Astrocyte (in vitro differentiated cells and primary cell): ENCODE results near the gene FMN2. TPM values are rescaled to one million over a fixed set of nuclear protein-coding genes. Genes with fewer than 3 reads are reported as not detected.

Experiments
- DNase-seq: peaks from one replicate; pipeline ENCODE4 v3.0.0-alpha.2; 2010; ENCODE audit warnings: low read depth
- FAIRE-seq: peaks from 2 replicates; lab custom pipeline; 2011; peaks lifted over from hg19 to GRCh38; lab: Jason Lieb, UNC
- H2AFZ ChIP-seq: 2 replicates; pipeline ENCODE4 v1.6.0; 2012; ENCODE audit warnings: low read depth, low read length, inconsistent platforms
- H3K27ac ChIP-seq: 2 replicates; pipeline ENCODE4 v1.5.1; 2011; ENCODE audit warnings: low read depth, low read length, inconsistent platforms
- H3K27me3 ChIP-seq: 2 replicates; pipeline ENCODE4 v1.6.0; 2011; ENCODE audit warnings: low read length, inconsistent platforms; ENCODE audit not compliant: insufficient read depth
- H3K36me3 ChIP-seq: 2 replicates; pipeline ENCODE4 v1.5.1; 2011; ENCODE audit warnings: low read length, inconsistent platforms; ENCODE audit not compliant: insufficient read depth
- H3K4me1 ChIP-seq: 2 replicates; pipeline ENCODE4 v1.5.1; 2011; ENCODE audit warnings: low read length, inconsistent platforms; ENCODE audit not compliant: insufficient read depth
- H3K4me2 ChIP-seq: 2 replicates; pipeline ENCODE4 v1.6.0; 2012; ENCODE audit warnings: low read length, inconsistent platforms
- H3K4me3 ChIP-seq: 2 replicates; pipeline ENCODE4 v1.5.1; 2011; ENCODE audit warnings: low read depth, mild to moderate bottlenecking, low read length, inconsistent platforms; ENCODE audit not compliant: insufficient read depth
- H3K79me2 ChIP-seq: 2 replicates; pipeline ENCODE4 v1.6.0; 2012; ENCODE audit warnings: mild to moderate bottlenecking, low read length, inconsistent platforms; ENCODE audit not compliant: insufficient read depth
- H3K9ac ChIP-seq: 2 replicates; pipeline ENCODE4 v1.6.0; 2012; ENCODE audit warnings: mild to moderate bottlenecking, low read length, inconsistent platforms
- H3K9me3 ChIP-seq: 2 replicates; pipeline ENCODE4 v1.5.1; 2012; ENCODE audit warnings: low read depth, mild to moderate bottlenecking, low read length, inconsistent platforms; ENCODE audit not compliant: insufficient read depth
- H4K20me1 ChIP-seq: 2 replicates; pipeline ENCODE4 v1.6.0; 2012; ENCODE audit warnings: low read length, inconsistent platforms; ENCODE audit not compliant: insufficient read depth
- H3K27ac Mint-ChIP-seq: one replicate; pipeline ENCODE4 v1.8.0; 2021; ENCODE audit warnings: mild to moderate bottlenecking, mixed read lengths; ENCODE audit not compliant: unreplicated experiment
- H3K27me3 Mint-ChIP-seq: one replicate; pipeline ENCODE4 v1.8.0; 2021; ENCODE audit warnings: low read depth, mixed read lengths; ENCODE audit not compliant: unreplicated experiment
- H3K36me3 Mint-ChIP-seq: one replicate; pipeline ENCODE4 v1.8.0; 2021; ENCODE audit warnings: low read depth, mixed read lengths; ENCODE audit not compliant: unreplicated experiment
- H3K4me1 Mint-ChIP-seq: one replicate; pipeline ENCODE4 v1.8.0; 2021; ENCODE audit warnings: low read depth, mixed read lengths; ENCODE audit not compliant: unreplicated experiment
- H3K4me3 Mint-ChIP-seq: one replicate; pipeline ENCODE4 v1.8.0; 2021; ENCODE audit warnings: mild to moderate bottlenecking, moderate library complexity, mixed read lengths; ENCODE audit not compliant: unreplicated experiment
- H3K9me3 Mint-ChIP-seq: one replicate; pipeline ENCODE4 v1.8.0; 2021; ENCODE audit warnings: mild to moderate bottlenecking, mixed read lengths; ENCODE audit not compliant: unreplicated experiment
- EZH2 ChIP-seq: IDR thresholded peaks from 2 replicates; pipeline ENCODE4 v1.6.1; 2012; ENCODE audit warnings: mild to moderate bottlenecking, low read length, inconsistent platforms; ENCODE audit not compliant: insufficient read depth
- total RNA-seq: library from RNA; stranded (reverse); gene quantifications from 2 replicates; pipeline ENCODE4 v1.2.1, GENCODE V29; 2021
- TF ChIP-seq, protein P1 (sequence below): IDR thresholded peaks from 2 replicates; pipeline ENCODE4 v1.5.1; 2011; ENCODE audit warnings: low read depth, mild to moderate bottlenecking, inconsistent platforms, low read length, moderate library complexity; ENCODE audit not compliant: insufficient read depth

FMN2 gene
- total RNA-seq, 1 donor from 2014 or later: 2.4 TPM

DNA sequence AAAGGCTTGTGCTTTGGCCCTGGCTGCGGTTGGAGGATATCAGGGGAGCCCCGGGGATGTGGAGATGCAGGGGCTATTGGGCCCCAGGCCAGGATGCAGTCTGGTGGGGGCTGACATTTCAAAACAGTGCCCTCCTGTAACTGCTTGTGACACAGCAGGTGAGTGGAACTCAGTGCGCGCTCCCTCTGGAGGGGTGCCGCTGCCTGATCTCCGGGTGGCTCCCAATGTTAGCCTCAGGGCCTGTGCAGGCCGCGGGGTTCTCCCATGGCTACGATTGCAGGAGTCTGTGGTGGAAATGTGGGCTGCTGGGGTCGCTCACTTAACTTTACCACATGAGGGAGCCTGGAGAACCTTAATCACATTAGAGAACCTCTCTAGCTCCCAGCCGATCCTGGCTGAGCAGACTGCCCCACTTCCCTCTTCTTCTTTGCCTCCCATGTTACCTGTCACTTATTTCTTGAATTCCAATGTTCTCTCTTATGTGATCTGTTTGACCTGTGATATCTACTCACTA, 163.2 kb downstream of the FMN2 start:
- H4K20me1 ChIP-seq: no peaks in the 10 kb centered on the region

DNA sequence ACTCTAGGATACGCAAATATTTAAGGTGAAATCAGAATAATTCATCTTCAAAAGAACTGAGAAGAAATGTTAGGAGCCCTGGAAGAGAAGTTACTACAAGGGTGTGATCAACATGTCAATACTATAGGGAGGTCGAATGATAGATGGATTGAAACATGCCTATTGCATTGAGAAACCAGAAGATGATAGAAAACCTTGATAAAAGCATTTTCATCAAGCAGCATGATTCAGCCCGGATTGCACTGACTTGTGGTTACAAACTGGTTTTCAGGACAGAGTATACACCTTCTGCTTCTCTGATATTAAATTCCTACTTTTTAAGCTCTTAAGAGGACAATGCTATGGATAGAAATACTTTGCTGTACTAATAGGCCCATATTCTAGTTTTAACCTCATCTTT, 164.2 kb downstream of the FMN2 start:
- no peak overlapping the region for H3K27ac ChIP-seq
- no peaks in the 10 kb centered on the region for H3K4me1 Mint-ChIP-seq
- H2AFZ ChIP-seq: no peak overlapping the region
- H3K4me3 Mint-ChIP-seq: no peak overlapping the region
- H3K27me3 Mint-ChIP-seq: no peaks in the 10 kb centered on the region
- no peak for TF ChIP-seq EZH2
- TF ChIP-seq, protein P1, sequence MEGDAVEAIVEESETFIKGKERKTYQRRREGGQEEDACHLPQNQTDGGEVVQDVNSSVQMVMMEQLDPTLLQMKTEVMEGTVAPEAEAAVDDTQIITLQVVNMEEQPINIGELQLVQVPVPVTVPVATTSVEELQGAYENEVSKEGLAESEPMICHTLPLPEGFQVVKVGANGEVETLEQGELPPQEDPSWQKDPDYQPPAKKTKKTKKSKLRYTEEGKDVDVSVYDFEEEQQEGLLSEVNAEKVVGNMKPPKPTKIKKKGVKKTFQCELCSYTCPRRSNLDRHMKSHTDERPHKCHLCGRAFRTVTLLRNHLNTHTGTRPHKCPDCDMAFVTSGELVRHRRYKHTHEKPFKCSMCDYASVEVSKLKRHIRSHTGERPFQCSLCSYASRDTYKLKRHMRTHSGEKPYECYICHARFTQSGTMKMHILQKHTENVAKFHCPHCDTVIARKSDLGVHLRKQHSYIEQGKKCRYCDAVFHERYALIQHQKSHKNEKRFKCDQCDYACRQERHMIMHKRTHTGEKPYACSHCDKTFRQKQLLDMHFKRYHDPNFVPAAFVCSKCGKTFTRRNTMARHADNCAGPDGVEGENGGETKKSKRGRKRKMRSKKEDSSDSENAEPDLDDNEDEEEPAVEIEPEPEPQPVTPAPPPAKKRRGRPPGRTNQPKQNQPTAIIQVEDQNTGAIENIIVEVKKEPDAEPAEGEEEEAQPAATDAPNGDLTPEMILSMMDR: no peak
- H3K27me3 ChIP-seq: no peaks in the 10 kb centered on the region
- no peak overlapping the region for H3K9ac ChIP-seq
- peaks cover 15% of the 10 kb centered on the region for H3K4me1 ChIP-seq
- H4K20me1 ChIP-seq: no peaks in the 10 kb centered on the region
- H3K9me3 Mint-ChIP-seq: peaks cover 4% of the 10 kb centered on the region
- no peak overlapping the region for H3K4me3 ChIP-seq
- no peaks in the 10 kb centered on the region for H3K9me3 ChIP-seq
- DNase-seq (peak; percentile 18), FAIRE-seq (peak; percentile 70)
- no peak overlapping the region for H3K4me2 ChIP-seq
- H3K27ac Mint-ChIP-seq: no peak overlapping the region
- no peaks in the 10 kb centered on the region for H3K36me3 Mint-ChIP-seq
- H3K79me2 ChIP-seq: peaks cover 21% of the 10 kb centered on the region
- no peaks in the 10 kb centered on the region for H3K36me3 ChIP-seq

More for the DNA sequence above, 163.2 kb downstream of the FMN2 start:
- Mint-ChIP-seq H3K9me3 (peaks cover 3% of the 10 kb centered on the region), H3K27me3 (no peaks in the 10 kb centered on the region), H3K4me1 (no peaks in the 10 kb centered on the region), H3K4me3 (no peak overlapping the region), H3K36me3 (no peaks in the 10 kb centered on the region), H3K27ac (no peak overlapping the region)
- Histone ChIP-seq H3K36me3 (no peaks in the 10 kb centered on the region), H3K9ac (no peak overlapping the region), H3K27me3 (no peaks in the 10 kb centered on the region), H3K4me1 (peaks cover 15% of the 10 kb centered on the region), H3K79me2 (peaks cover 21% of the 10 kb centered on the region), H2AFZ (no peak overlapping the region), H3K4me3 (no peak overlapping the region), H3K9me3 (no peaks in the 10 kb centered on the region), H3K27ac (no peak overlapping the region), H3K4me2 (no peak overlapping the region)
- no peak for TF ChIP-seq EZH2
- TF ChIP-seq, protein P1: no peak
- FAIRE-seq (no peak), DNase-seq (no peak)

DNA sequence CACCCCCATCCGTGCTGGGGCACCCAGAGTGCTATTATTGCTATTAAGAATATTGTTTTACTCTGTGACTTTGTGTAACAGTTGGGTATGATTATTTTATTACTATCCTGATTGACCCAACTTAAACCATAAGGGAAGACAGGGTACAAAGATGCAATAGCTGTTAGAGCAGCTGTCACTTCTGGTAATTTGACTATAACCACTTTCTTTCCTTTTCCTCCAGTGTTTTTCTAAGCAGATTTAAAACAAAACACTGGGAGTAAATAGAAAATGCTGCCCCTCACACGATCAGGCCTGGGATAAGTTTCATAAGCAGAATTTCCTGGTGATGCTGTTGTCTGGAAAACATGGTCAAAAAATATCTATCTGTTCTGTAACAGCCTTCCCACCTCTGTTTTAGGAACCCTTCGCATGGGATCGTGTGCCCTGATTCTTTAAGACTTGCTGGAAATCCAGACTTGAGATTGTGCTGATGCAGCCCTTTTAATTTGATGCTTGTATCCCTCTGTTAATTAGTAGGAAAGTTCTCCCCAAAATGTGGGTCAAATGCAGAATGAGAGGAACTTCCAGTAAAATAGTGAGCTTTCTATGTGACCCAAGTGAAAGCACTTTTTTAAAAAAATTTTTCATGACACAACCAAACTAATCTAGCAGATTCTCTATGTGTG, 165.3 kb downstream of the FMN2 start:
- Histone ChIP-seq H3K36me3 (no peaks in the 10 kb centered on the region), H4K20me1 (no peaks in the 10 kb centered on the region), H2AFZ (no peak overlapping the region), H3K4me3 (no peak overlapping the region), H3K4me1 (peaks cover 15% of the 10 kb centered on the region), H3K27ac (no peak overlapping the region), H3K9me3 (no peaks in the 10 kb centered on the region), H3K27me3 (no peaks in the 10 kb centered on the region), H3K4me2 (no peak overlapping the region), H3K79me2 (peaks cover 17% of the 10 kb centered on the region), H3K9ac (no peak overlapping the region)
- DNase-seq: no peak
- Mint-ChIP-seq H3K4me3 (no peak overlapping the region), H3K4me1 (no peaks in the 10 kb centered on the region), H3K27me3 (no peaks in the 10 kb centered on the region), H3K27ac (no peak overlapping the region), H3K36me3 (no peaks in the 10 kb centered on the region), H3K9me3 (peaks cover 6% of the 10 kb centered on the region)
- no peak for FAIRE-seq
- TF ChIP-seq, protein P1: no peak
- TF ChIP-seq EZH2: no peak
